IMR-90 (cell line): ENCODE results near the gene STAM2. TPM values are rescaled to one million over a fixed set of nuclear protein-coding genes. Genes with fewer than 3 reads are reported as not detected.

Experiments used
- ATAC-seq: fragments of 200-7000 bp; cut with Tn5 transposase; 2 replicates; pipeline ENCODE4 v1.9.1; 2020; ENCODE audit warnings: low read depth, mild to moderate bottlenecking, moderate library complexity
- BruUV-seq: library from RNA; stranded (reverse); fragments of 400-500 nt; replicated peaks from 2 replicates; lab custom pipeline; 2021; lab: Mats Ljungman, UMichigan
- CTCF ChIA-PET: fragments of 300-600 bp; formaldehyde crosslinking; extraction: SDS; loops from one replicate; lab custom pipeline; 2021; ENCODE audit warnings: antibody characterized with exemption; lab: Yijun Ruan, JAX
- POLR2A ChIA-PET: fragments of 300-600 bp; sonication (Branson Sonifier 250); formaldehyde crosslinking; loops from one replicate; lab custom pipeline; 2022; ENCODE audit warnings: antibody characterized with exemption; ENCODE audit not compliant: unreplicated experiment; lab: Charles Lee
- DNase-seq: peaks from one replicate; pipeline ENCODE4 v3.0.0; 2013
- H2AFZ ChIP-seq: replicated peaks from 2 replicates; pipeline ENCODE3; 2013; ENCODE audit warnings: low read length, mild to moderate bottlenecking; ENCODE audit not compliant: poor library complexity
- H2AK5ac ChIP-seq: 2 replicates; pipeline ENCODE4 v1.6.1; 2013; ENCODE audit warnings: low read depth, low read length, inconsistent platforms
- H2AK9ac ChIP-seq: replicated peaks from 2 replicates; pipeline ENCODE3; 2013; ENCODE audit warnings: mild to moderate bottlenecking, low read depth, low read length, moderate library complexity; ENCODE audit not compliant: poor library complexity
- H2BK120ac ChIP-seq: 2 replicates; pipeline ENCODE4 v1.6.1; 2013; ENCODE audit warnings: low read depth, low read length, inconsistent platforms
- H2BK15ac ChIP-seq: 3 replicates; pipeline ENCODE4 v1.6.1; 2013; ENCODE audit warnings: low read depth, low read length, inconsistent platforms
- H2BK20ac ChIP-seq: 2 replicates; pipeline ENCODE4 v1.6.1; 2013; ENCODE audit warnings: low read depth, mild to moderate bottlenecking, inconsistent platforms, low read length, moderate library complexity
- H2BK5ac ChIP-seq: 2 replicates; pipeline ENCODE4 v1.6.1; 2013; ENCODE audit warnings: mild to moderate bottlenecking, low read depth, low read length, inconsistent platforms; ENCODE audit not compliant: poor library complexity, severe bottlenecking
- H3K14ac ChIP-seq: replicated peaks from 2 replicates; pipeline ENCODE4 v1.6.1; 2013; ENCODE audit warnings: low read depth, low read length, inconsistent platforms
- H3K18ac ChIP-seq: 2 replicates; pipeline ENCODE4 v1.6.1; 2013; ENCODE audit warnings: low read depth, low read length, control low read depth
- H3K23ac ChIP-seq: 2 replicates; pipeline ENCODE4 v1.6.1; 2013; ENCODE audit warnings: low read depth, low read length, inconsistent platforms
- H3K27ac ChIP-seq: 2 replicates; pipeline ENCODE4 v1.5.1; 2013; ENCODE audit warnings: mild to moderate bottlenecking, control low read depth, low read length; ENCODE audit not compliant: insufficient read depth
- H3K27me3 ChIP-seq: 2 replicates; pipeline ENCODE4 v1.6.1; 2013; ENCODE audit warnings: low read length; ENCODE audit not compliant: control insufficient read depth, insufficient read depth
- H3K36me3 ChIP-seq: 2 replicates; pipeline ENCODE4 v1.6.1; 2013; ENCODE audit warnings: low read length, mixed read lengths; ENCODE audit not compliant: control insufficient read depth, insufficient read depth
- H3K4ac ChIP-seq: 2 replicates; pipeline ENCODE4 v1.6.1; 2013; ENCODE audit warnings: low read depth, low read length, inconsistent platforms
- H3K4me1 ChIP-seq: 2 replicates; pipeline ENCODE4 v1.6.1; 2013; ENCODE audit warnings: low read length, mixed read lengths; ENCODE audit not compliant: control insufficient read depth, insufficient read depth
- H3K4me2 ChIP-seq: 2 replicates; pipeline ENCODE4 v1.6.1; 2013; ENCODE audit warnings: low read depth, mild to moderate bottlenecking, control low read depth, low read length, moderate library complexity
- H3K4me3 ChIP-seq: 2 replicates; pipeline ENCODE4 v1.5.1; 2013; ENCODE audit warnings: low read depth, mild to moderate bottlenecking, control low read depth, low read length, moderate library complexity; ENCODE audit not compliant: insufficient read depth
- H3K56ac ChIP-seq: 2 replicates; pipeline ENCODE4 v1.6.1; 2013; ENCODE audit warnings: low read length, inconsistent platforms; ENCODE audit not compliant: insufficient read depth; ENCODE audit errors: extremely low read depth
- H3K79me1 ChIP-seq, 2 experiments: 2 replicates each; pipeline ENCODE4 v1.6.1; 2013; ENCODE audit warnings: low read length in 2 of 2, inconsistent platforms in 1 of 2, low read depth in 1 of 2
- H3K9ac ChIP-seq: 2 replicates; pipeline ENCODE4 v1.6.1; 2013; ENCODE audit warnings: low read depth, low read length, control low read depth
- H3K9me1 ChIP-seq: 2 replicates; pipeline ENCODE4 v1.6.1; 2013; ENCODE audit warnings: low read length, inconsistent platforms; ENCODE audit not compliant: insufficient read depth
- H3K9me3 ChIP-seq: 2 replicates; pipeline ENCODE4 v1.6.1; 2013; ENCODE audit warnings: low read length; ENCODE audit not compliant: control insufficient read depth, insufficient read depth
- H4K20me1 ChIP-seq: 2 replicates; pipeline ENCODE4 v1.6.1; 2013; ENCODE audit warnings: low read length, inconsistent platforms; ENCODE audit not compliant: insufficient read depth
- H4K5ac ChIP-seq: 2 replicates; pipeline ENCODE4 v1.6.1; 2013; ENCODE audit warnings: mild to moderate bottlenecking, low read depth, low read length, control low read depth
- H4K8ac ChIP-seq, 2 experiments: 2 replicates each; pipeline ENCODE4 v1.6.1; 2013; ENCODE audit warnings: low read depth in 2 of 2, low read length in 2 of 2, control low read depth in 1 of 2, inconsistent platforms in 1 of 2
- H4K91ac ChIP-seq: 2 replicates; pipeline ENCODE4 v1.6.1; 2013; ENCODE audit warnings: low read depth, low read length, inconsistent platforms; ENCODE audit not compliant: insufficient read depth
- MXI1 ChIP-seq: IDR thresholded peaks from 2 replicates; pipeline ENCODE4 v1.6.1; 2012; ENCODE audit warnings: low read depth, mild to moderate bottlenecking, low read length, moderate library complexity, borderline replicate concordance
- NFE2L2 ChIP-seq: fragments of 150-350 bp; IDR thresholded peaks from 2 replicates; pipeline ENCODE4 v1.6.1; 2016; ENCODE audit warnings: low read depth, mild to moderate bottlenecking, low read length
- RFX5 ChIP-seq: IDR thresholded peaks from 2 replicates; pipeline ENCODE4 v1.8.0; 2012; ENCODE audit warnings: low read depth, mild to moderate bottlenecking, low read length, moderate library complexity
- WGBS, 2 experiments: methylation state at CpG; one replicate each; pipeline versions ENCODE4 v1.1.5 to v1.1.7; 2013; ENCODE audit warnings: missing lambda C conversion rate in 2 of 2; ENCODE audit not compliant: insufficient read length in 1 of 2; ENCODE audit errors: extremely low coverage in 2 of 2; 5-methylcytosine and 5-hydroxymethylcytosine counted together
- dilution Hi-C: fragments of 300-500 bp; cut with HindIII; formaldehyde crosslinking; loops from one replicate; pipeline ENCODE4 v1.14.3; 2018; ENCODE audit warnings: low sequenced_read_pairs; ENCODE audit not compliant: unreplicated experiment
- in situ Hi-C: fragments of 300-500 bp; cut with MboI; formaldehyde crosslinking; loops from 3 replicates; pipeline ENCODE4 v1.14.3; 2019; ENCODE audit warnings: low sequenced_read_pairs, inconsistent platforms, mixed read lengths
- intact Hi-C: fragments of 100-400 bp; cut with micrococcal nuclease; formaldehyde crosslinking; loops from 2 replicates; pipeline ENCODE4 v1.10.0; 2022
- polyA plus RNA-seq, 3 experiments: library from polyadenylated mRNA; depleted of rRNA; stranded (reverse); fragments of >200 nt; gene quantifications; 2 replicates each; pipeline ENCODE4 v1.2.3, GENCODE V29; 2012; ENCODE audit warnings: low replicate concordance in 1 of 3
- total RNA-seq: library from RNA; depleted of rRNA; stranded (reverse); fragments of >200 nt; gene quantifications from 2 replicates; pipeline ENCODE4 v1.2.3, GENCODE V29; 2012
- TF ChIP-seq, protein P1 (sequence below): fragments of 150-350 bp; IDR thresholded peaks from 2 replicates; pipeline ENCODE4 v1.6.1; 2016; ENCODE audit warnings: low read depth, mild to moderate bottlenecking, low read length, moderate library complexity, borderline replicate concordance

STAM2 gene
- total and polyA plus RNA-seq, 2 of the 4 experiments (the other 2 are of a cell fraction) = 12.5 to 29.2 TPM

DNA sequence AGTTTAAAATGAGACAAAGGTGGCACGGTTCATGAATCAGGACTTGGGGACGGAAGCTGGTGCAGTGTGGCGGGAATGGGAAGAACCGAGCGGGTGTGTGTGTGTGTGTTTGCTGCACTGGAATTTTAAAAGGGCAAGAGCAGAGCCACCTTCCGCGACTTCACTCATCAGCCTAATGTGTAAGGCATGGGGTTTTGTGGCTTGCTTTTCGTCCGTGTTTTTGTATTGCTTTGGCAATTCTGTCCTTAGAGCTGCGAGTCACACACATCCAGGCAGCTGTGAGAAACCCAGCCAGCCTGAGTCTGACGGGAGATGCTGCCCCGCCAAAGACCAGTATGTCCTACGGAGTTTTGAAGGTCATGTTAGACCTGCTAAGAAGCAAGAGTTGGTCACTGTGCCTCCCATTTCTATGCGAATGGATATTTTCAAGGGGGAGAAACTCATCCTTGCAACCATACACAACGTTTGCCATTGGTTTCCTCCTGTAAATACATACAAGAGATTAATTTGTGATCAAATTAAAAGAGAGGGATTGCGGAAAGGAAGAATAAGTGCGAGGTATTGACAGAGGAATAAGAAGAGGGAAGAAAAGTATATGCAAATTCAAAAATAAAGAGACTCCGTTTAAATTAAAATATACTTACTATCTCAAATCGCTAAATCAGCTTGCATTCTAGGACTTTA, 76.1 kb downstream of the STAM2 start:
- no peak overlapping the region for H2AFZ ChIP-seq
- intact Hi-C loops = no loop called here
- dilution Hi-C loops = no loop called here

More for the DNA sequence above, 76.1 kb downstream of the STAM2 start:
- WGBS, 2 experiments = 0 to 100% methylated on average over 2 of the region's 19 CpGs
- no peak overlapping the region for H4K8ac ChIP-seq
- H4K91ac ChIP-seq = no peak overlapping the region
- DNase-seq (no peak), ATAC-seq (no peak; the same call in 1 of the 2 replicates)
- H3K4me2 ChIP-seq = peak overlapping the region; percentile 93
- H2BK20ac ChIP-seq = no peak overlapping the region
- H3K4me1 ChIP-seq = peaks cover 3% of the 10 kb centered on the region; the same call in 1 of the 2 replicates
- peak overlapping the region; percentile 37 for H3K4me3 ChIP-seq
- peak overlapping the region; percentile 60 for H3K23ac ChIP-seq
- H4K20me1 ChIP-seq = no peaks in the 10 kb centered on the region
- H2BK15ac ChIP-seq = no peak overlapping the region
- no peak overlapping the region for H2BK120ac ChIP-seq
- no peaks in the 10 kb centered on the region for H3K79me1 ChIP-seq
- H3K14ac ChIP-seq = no peak overlapping the region
- no TSS peak for BruUV-seq
- no peak overlapping the region for H3K27ac ChIP-seq
- no peak overlapping the region for H3K56ac ChIP-seq
- POLR2A ChIA-PET = no interaction called here
- H3K36me3 ChIP-seq = no peaks in the 10 kb centered on the region
- H2BK5ac ChIP-seq = no peak overlapping the region
- no peak overlapping the region for H3K18ac ChIP-seq
- no peak overlapping the region for H2AK5ac ChIP-seq
- no peak overlapping the region for H3K4ac ChIP-seq
- no peak overlapping the region for H2AK9ac ChIP-seq
- no peaks in the 10 kb centered on the region for H3K9me1 ChIP-seq
- TF ChIP-seq RFX5 (no peak), MXI1 (no peak), NFE2L2 (no peak)
- TF ChIP-seq, protein P1, sequence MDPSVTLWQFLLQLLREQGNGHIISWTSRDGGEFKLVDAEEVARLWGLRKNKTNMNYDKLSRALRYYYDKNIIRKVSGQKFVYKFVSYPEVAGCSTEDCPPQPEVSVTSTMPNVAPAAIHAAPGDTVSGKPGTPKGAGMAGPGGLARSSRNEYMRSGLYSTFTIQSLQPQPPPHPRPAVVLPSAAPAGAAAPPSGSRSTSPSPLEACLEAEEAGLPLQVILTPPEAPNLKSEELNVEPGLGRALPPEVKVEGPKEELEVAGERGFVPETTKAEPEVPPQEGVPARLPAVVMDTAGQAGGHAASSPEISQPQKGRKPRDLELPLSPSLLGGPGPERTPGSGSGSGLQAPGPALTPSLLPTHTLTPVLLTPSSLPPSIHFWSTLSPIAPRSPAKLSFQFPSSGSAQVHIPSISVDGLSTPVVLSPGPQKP = no peak
- no peaks in the 10 kb centered on the region for H3K9me3 ChIP-seq
- in situ Hi-C loops = no loop called here
- peaks cover 48% of the 10 kb centered on the region for H3K27me3 ChIP-seq
- no peak overlapping the region for H4K5ac ChIP-seq
- no peak overlapping the region for H3K9ac ChIP-seq
- CTCF ChIA-PET = interaction anchor here (0.9 kb wide), 1 partner anchor 73 kb away, joined by 3 read pairs; no protein-coding TSS in a partner anchor
